ENCODE measurements around the gene TXNL1.

The TXNL1 gene

GRCh38 chr18:56635007-56635406 is 3.4 kb downstream of the TXNL1 start:
- no peak overlapping the region for H3K4me3 ChIP-seq (ENCODE audit: low read depth, low read length)
- no peak for TF ChIP-seq CTCF (IDR thresholded peaks at IDR 0.05; ENCODE audit: insufficient read depth, low read depth, low read length, missing control alignments)
- DNase-seq (ENCODE audit: low read depth), result no peak

- DNase-seq (ENCODE audit: low read depth), result no peak
- H3K4me3 ChIP-seq (ENCODE audit: low read depth, low read length), result no peak overlapping the region
- no peak for TF ChIP-seq CTCF (IDR thresholded peaks at IDR 0.05; ENCODE audit: insufficient read depth, low read depth, low read length, missing control alignments)
Measured at GRCh38 chr18:56632070-56633022, 6.0 kb downstream of the TXNL1 start.

- no peak overlapping the region for H3K4me3 ChIP-seq (ENCODE audit: low read depth, low read length)
- no peak for TF ChIP-seq CTCF (IDR thresholded peaks at IDR 0.05; ENCODE audit: insufficient read depth, low read depth, low read length, missing control alignments)
- DNase-seq (ENCODE audit: low read depth), result no peak
Measured at GRCh38 chr18:56627991-56628390, 10.4 kb downstream of the TXNL1 start.

GRCh38 chr18:56615738-56616520 is 22.5 kb downstream of the TXNL1 start:
- DNase-seq (ENCODE audit: low read depth), result peak; percentile 14
- TF ChIP-seq CTCF (IDR thresholded peaks at IDR 0.05; ENCODE audit: insufficient read depth, low read depth, low read length, missing control alignments), result no peak
- H3K4me3 ChIP-seq (ENCODE audit: low read depth, low read length), result no peak overlapping the region

GRCh38 chr18:56606618-56607017 is 31.8 kb downstream of the TXNL1 start:
- TF ChIP-seq CTCF (IDR thresholded peaks at IDR 0.05; ENCODE audit: insufficient read depth, low read depth, low read length, missing control alignments), result no peak
- H3K4me3 ChIP-seq (ENCODE audit: low read depth, low read length), result no peak overlapping the region
- DNase-seq (ENCODE audit: low read depth), result no peak

DNA sequence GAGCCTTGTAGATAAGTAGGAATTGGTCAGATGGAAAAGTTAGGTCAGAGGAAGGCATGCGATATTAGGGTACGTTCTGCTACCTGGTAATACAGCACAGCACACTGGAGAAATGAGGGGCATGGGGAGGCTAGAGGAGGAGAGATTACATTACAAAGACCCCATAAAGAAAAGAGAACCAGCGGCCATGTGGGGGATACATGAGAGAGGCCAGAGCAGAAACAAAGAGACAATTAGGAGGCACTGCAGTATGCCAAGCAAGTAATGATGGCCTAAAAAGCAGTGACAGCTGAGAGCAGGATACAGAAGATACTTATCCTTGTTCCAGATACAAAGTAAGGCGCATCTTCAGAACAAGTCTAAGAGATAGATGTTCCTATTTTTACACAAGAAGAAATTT is 40.0 kb downstream of the TXNL1 start:
- no peak for TF ChIP-seq CTCF (IDR thresholded peaks at IDR 0.05; ENCODE audit: insufficient read depth, low read depth, low read length, missing control alignments)
- no peak overlapping the region for H3K4me3 ChIP-seq (ENCODE audit: low read depth, low read length)
- no peak for DNase-seq (ENCODE audit: low read depth)

Measured in GM12865 (cell line).